KG1 (cell line): ENCODE results near the gene PFKP.
"Not testable (repeated sequence)": the region's sequence is repeated elsewhere in the genome, so short reads cannot be mapped to it uniquely, and the experiment has no call there.

Experiments used
- DNase-seq: peaks from one replicate; lab custom pipeline; 2025; lab: John Stamatoyannopoulos, UW

Gene PFKP

DNA sequence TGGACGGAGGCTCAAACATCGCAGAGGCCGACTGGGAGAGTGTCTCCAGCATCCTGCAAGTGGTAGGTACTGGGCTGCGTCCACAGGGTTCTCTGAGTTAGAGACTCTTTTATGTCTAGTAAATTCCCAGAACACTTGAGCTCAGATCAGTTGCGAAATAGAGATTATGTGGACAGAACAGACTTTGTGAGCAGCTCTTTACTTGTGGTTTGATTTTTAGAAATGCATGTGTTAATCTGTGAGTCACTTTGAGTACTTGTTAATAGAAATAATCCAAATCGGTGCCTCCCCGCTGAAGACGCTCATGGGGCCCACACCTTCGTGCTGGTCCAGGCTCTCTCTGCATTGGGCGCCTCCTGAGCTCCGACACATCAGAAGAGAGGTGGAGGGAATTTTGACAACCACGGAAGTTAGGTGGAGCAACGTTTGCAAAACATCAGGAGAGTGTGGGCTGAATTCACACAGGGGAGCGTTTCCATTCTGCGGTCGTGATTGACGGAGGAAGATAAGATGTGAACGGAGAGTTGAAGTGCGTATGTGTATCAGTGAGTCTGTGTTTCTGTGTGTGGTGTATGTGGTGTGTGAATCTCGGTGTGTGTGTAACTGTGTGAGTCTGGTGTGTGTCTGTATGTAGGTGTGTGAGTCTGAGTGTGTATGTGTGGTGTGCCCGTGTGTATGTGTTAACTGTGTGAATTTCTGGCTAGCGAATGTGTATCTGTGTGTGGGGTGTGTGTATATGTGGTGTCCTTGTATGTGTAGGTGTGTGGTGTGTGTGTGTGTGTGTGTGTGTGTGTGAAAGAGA lies 32.1 kb downstream of the PFKP start:
- no peak for DNase-seq

DNA sequence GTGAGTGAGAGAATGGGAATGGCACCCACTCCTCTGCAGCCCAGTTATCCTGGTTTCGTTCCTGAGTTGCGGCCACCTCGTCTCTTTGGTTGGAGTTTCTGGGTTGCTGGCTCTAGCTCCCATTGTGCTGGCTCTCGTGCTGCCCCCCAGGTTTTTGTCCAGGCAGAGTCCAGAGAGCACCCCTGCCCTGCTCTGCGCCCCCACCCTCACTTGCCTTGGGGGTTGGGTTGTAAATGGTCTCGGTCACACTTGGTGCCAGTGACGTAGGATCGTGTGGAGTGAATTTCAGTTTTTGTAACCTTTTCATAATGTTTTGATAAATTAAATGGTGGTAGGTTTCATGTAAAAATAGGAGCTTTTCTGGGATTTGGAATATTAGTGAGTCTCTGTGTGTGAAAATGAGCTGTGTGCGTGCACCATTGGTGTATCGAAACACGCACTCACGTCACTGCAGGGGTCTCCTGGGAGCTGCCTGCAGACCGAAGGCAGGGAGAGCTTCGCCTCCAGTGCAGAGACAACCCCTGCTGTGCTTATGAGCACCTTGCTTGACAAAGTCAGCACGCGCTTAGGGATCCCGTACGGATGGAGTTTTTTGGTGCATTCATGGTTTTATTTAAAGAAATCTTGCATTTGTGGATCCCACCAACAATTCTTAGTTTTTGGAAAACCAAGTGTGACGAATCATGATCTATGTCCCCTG lies 32.9 kb downstream of the PFKP start:
- no peak for DNase-seq

DNA sequence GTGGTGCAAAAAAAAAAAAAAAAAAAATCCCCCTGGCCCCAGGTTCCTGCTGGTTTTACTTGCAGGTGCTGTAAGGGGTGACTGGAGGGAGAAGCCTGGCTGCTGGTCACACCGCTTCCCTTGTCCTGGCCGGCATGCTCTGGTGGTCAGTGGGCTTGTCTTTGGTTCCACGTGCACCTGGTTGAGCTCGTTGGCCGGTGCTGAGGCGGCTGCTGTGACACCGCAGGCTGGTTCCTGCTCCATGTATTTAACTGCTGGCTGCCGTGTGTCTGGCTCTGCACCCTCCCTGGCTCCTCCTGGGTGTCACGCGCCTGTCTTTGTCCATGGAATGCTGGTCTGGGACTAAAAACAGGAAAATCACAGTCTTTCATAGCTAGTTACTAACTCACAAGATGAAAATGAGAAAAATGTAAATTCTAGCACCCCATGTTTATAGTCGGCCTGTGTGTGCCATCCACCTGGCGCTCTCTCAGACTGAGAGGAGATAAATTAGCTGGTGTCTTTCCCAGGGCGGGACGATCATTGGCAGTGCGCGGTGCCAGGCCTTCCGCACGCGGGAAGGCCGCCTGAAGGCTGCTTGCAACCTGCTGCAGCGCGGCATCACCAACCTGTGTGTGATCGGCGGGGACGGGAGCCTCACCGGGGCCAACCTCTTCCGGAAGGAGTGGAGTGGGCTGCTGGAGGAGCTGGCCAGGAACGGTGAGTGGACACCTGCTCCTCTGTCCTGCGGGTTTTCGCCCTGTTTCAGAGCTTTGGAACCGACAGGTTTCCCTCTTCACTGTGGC lies 33.7 kb downstream of the PFKP start:
- no peak for DNase-seq

DNA sequence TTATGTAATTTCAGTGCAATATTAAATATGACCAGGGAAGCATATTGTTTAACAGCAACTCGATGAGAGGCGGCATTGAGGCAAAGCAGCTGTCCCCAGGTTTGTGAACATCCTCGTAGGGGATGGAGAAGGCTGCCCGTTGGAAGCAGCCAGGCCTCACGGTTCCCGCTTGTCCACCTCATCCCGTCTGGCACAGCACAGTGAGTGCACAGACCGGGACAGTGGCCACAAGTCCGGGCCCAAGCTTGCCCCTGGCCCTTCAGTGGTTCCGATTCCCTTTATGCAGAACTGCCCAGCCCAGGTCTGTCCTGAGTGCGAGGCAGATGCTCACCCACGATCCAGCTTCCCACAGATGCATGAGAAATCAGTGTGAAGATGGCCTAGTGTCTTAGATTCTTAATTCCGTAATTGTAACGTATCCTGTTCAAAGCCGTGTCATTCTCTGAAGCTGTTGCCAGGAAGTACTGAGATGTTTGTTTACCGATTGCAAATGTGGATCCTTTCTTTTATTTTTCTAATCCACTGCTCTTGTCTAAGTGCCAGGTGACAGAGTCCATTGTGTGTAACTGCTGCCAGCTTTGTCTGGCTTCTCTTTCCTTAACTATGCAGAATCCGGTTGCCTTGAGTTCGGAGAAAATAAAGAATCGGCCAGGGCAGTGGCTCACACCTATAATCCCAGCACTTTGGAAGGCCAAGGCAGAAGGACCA lies 35.5 kb downstream of the PFKP start:
- no peak for DNase-seq

DNA sequence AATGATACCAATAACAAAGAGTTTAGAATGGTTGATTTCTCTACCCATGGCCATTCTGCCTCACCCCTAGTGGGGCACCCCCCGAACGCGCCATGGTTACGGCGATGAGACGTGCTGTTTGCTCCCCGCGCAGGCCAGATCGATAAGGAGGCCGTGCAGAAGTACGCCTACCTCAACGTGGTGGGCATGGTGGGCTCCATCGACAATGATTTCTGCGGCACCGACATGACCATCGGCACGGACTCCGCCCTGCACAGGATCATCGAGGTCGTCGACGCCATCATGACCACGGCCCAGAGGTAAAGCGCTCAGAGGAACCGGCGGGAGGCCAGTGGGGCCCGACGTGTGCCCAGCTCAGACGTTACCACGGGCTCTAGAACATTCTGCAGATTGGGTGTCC lies 36.3 kb downstream of the PFKP start:
- DNase-seq, result no peak

DNA sequence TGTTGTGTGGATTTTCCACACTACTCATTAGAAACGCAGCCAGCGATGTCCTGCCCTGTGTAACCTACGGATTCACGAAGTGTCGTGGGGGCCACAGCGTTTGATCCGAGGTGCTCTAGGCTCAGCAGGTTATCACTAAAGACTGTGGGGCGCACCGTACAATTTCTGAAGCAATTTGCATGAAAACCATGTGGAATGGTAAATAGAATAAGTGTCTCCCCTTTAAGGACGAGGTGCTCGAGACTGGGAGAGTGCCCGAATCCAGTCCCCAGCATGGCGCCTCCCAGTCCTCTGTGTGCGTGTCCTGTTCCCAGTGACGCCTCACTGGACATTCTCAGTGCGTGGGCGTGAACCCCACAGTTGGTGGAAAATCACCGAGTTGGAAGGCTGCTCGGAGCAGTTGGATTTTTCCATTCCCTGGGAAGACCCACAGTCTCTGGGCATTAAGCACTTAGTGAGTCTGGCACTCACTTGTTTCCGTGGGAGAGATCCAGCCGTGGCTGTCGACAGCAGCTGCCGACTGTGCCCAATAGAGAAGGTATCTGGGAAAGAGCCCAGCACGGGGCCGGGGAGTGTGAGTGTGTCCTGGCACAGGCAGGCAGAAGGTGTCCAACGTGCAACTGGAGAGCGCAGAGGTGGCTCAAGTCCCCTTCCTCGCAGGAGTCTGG lies 37.0 kb downstream of the PFKP start:
- no peak for DNase-seq

DNA sequence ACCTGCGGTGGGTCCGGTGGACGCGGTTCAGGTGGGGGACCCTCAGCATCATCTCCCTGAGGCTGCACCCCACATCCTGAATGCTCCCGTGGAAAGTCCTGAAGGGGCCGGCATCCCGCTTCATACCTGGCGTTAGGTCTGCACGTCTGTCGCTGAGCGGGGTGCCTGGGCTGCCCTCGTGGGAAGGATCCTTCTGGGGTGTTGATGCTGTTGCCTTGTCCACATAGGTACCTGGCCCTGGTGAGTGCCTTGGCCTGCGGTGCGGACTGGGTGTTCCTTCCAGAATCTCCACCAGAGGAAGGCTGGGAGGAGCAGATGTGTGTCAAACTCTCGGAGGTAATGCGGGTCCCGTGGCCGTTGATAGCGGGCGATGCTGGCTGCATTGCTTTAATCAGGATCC lies 37.8 kb downstream of the PFKP start:
- no peak for DNase-seq

DNA sequence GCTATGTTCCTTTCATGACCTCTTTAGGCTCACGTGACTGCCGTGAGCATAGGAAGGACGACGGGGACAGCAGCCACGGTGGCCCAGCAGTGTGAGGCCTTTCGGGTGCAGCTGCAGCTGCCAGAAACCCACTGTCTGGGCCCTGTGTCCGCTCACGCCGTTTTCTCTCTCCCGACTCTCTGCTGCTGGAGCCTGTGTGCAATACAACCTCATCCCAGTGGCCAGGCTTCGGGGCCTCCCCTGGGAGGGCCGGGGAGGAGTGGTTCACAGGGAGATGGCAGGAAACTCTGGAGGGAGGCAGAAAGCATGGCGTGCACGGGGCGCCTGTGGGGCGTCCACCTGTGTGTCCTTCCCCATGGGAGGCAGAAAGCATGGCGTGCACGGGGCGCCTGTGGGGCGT lies 38.6 kb downstream of the PFKP start:
- no peak for DNase-seq

DNA sequence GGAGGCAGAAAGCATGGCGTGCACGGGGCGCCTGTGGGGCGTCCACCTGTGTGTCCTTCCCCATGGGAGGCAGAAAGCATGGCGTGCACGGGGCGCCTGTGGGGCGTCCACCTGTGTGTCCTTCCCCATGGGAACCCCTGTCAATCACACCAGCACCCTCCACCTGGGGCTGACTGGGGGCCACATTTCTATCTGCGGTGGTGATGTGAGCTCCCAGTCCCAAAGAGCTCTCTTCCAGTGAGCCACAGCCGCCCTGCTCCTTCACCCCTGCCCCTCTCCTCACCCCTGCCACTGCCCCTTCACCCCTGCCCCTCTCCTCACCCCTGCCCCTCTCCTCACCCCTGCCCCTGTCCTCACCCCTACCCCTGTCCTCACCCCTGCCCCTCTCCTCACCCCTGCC lies 39.0 kb downstream of the PFKP start:
- DNase-seq, result not testable (repeated sequence)

DNA sequence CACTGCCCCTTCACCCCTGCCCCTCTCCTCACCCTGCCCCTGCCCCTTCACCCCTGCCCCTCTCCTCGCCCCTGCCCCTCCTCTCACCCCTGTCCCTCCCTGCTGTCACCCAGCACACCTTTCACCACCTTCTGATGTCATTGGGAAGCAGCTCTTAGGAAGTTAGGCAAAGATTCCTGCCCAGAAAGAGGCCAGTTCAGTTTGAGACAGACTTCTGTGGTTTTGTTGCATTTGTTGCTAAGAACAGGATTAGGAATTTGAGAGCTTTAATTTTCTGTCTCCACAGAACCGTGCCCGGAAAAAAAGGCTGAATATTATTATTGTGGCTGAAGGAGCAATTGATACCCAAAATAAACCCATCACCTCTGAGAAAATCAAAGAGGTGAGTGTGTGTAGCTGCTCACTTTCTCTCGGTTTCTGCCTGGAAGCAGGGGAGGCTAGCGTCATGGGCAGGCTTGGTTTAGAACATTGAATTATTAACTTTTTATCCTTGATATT lies 39.6 kb downstream of the PFKP start:
- DNase-seq, result no peak

DNA sequence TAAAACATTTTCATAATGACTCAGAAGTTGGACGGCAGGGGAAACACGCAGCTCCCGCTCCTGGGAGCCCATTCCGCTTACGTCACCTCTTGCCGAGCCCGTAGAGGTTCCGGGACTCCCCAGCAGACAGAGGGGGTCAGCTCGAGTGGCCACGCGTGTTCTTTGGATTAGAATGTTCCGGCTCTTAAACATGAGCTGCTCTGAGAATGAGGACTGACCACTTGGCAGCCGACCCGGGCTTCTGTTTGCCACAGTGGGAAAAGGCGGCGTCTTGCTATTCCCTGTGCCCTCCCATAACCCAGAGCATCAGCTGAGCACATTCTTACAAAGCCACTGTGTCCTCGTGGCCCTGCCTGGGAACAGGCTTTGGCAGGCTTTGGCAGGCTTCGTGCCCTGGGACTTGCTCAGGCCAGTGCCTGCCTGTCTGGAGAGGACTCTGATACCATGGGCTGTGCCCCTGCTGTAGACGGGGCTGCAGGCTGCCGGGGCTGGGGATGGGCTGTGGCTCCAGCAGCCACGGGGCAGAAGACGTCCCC lies 40.1 kb downstream of the PFKP start:
- no peak for DNase-seq

DNA sequence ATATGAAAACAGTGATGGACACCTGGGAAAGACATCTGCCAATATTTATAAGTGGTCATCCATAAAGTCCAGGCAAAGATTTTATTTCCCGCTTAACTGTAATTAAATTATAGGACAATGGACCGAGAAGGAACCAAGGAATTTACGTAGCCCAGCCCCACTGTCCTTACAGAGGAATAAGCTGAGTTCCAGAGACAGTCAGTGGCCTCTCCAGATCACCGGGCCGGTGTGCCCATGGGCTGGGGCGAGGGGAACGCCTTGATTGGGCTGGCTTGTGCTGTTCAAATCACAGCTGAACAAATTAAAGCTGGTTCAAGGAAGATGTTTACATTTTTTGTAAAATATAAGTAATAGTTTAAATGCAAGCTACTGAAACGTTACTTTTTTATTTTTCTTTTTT lies 40.7 kb downstream of the PFKP start:
- DNase-seq, result no peak

DNA sequence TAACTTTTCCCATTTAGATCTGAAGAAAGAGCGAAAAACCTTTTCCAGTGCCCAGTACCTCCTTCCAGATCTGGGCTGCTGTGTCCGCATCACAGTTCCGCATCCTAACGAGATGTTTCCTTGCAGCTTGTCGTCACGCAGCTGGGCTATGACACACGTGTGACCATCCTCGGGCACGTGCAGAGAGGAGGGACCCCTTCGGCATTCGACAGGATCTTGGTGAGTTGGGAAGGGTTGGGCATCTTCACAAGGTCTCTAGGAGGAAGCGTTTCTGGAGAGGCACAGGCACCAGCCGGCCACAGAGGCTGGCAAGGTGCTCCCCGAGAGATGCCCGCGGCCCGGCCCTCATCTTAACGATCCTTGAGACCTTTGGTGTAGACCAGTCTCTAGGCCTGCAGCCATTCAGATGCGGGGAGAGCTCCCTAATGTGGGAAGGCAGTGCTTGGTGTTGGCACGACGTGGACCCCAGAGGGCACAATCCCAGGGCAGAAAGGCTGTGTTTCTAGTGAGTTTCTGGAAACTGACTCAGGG lies 41.3 kb downstream of the PFKP start:
- DNase-seq, result no peak

DNA sequence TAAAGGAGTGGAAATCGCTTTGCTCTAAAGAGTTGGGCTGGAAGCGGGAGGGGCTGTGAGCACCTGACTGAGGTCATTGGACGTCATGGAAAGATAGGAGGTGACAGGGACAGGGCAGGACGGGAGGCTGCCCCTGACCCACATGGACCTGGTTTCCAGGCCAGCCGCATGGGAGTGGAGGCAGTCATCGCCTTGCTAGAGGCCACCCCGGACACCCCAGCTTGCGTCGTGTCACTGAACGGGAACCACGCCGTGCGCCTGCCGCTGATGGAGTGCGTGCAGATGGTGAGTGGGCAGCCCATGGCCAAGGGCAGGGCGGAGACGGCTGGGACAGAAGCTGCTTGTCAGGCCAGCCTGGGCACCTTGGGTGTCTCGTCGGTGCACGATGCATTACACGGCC lies 41.8 kb downstream of the PFKP start:
- DNase-seq, result no peak

DNA sequence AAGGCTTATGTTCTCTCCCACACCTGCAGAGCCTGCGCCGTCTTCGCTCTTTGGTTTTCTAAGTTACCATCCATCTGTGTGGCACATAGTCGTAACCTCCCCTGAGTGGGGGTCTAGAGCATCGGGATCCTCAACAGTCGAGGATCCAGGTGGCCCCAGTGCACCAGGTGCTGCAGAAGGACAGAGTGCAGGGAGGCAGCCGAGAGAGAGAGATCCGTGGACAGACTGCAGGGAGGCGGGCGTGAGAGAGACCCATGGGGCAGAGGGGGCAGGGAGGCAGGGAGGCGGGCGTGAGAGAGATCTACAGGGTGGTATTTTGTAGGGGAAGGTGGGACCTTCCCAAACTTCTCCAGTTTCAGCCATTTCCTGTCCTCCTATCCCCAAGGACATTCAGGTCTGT lies 42.3 kb downstream of the PFKP start:
- no peak for DNase-seq

DNA sequence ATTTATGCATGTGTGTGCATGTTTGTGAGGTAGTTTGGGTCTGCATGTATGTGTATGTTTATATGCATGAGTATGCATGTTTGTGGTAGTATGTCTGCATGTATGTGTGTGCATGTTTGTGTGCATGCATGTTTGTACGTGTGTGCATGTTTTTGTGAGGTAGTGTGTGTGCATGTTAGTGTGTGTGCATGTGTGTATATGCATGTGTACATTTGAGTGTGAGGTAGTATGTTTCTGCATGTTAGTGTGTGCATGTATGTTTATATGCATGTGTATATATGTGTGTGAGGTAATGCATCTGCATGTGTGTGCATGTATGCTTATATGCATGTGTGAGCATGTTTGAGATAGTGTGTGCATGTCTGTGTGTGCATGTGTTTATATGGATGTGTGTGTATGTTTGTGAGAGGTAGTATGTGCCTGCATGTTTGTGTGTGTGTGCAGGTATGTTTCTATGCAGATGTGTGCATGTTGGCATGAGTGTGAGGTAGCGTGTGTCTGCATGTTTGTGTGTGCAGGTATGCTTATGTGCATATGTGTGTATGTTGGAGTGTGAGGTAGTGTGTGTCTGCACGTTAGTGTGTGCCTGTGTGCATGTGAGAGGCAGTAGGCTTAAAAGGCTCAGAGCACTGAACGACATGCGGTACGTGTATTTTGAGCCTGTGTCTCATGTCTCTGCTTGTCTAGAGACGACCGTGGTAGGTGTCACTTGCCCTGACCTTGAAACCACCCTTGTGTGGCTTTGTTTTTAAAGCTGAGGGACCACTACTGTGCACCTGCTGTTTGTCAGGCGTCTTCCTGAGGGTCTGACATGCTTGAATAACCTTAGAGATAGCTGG lies 43.7 kb downstream of the PFKP start:
- DNase-seq, result no peak

DNA sequence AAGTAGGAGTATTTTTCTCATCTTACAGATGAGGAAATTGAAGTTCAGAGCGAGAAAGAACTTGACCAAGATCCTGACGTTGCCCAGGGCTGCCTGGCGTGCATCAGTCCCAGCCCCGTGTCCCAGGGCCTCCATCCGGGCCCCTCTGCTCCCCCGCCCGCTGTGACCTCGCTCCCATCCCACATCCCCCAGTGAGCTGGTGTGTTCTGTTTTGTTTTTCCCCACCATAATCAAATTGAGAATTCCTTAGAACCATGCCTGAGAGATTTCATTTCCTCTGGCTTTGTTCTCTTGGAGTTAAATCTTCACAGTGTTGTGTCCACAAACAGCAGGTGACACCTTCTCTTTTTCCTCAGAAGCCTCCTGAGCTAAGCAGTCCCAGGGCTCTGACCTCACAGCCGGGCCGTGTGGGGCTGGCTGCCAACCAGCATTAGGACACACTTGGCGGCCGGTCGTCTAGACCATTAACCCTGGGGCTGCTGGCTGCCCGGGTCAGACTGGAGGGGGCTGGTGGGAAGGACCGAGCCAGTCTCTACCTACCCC lies 44.3 kb downstream of the PFKP start:
- DNase-seq, result no peak

DNA sequence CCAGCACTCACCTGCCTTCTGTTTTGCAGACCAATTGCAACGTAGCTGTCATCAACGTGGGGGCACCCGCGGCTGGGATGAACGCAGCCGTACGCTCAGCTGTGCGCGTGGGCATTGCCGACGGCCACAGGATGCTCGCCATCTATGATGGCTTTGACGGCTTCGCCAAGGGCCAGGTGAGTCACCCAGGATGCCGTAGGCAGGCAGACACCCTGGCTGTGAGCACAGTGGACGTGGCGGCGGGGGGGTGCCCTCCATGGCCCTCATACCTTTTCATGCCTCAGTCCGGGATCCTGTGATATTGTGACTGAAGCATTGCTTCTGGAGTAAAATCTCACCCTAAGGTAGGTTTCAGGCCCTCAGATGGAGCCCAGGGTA lies 46.0 kb downstream of the PFKP start:
- no peak for DNase-seq

DNA sequence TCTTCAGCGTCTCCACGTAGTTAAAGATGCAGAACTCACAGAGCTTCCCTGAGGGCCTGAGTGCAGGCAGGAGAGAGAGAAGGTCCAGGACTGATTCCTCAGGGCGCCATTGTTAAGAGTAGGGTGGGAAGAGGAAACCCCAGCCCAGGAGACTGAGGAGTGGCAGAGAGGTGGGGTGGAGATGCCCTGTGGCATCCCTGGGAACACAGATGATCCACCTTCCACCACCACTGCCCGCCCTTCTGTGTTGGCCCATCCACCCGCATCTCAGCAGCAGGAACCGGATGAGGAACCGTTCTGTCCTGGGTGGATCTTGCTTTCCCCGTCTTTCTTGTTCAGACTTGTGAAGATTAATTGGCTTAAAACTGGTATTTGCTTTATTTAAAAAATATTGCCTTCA lies 48.3 kb downstream of the PFKP start:
- DNase-seq, result no peak
